Measurements from ENCODE around the gene CELF2.

The CELF2 gene

GRCh38 chr10:11284291-11285085 is 266.8 kb downstream of the CELF2 start:
- DNase-seq, result no peak

DNA sequence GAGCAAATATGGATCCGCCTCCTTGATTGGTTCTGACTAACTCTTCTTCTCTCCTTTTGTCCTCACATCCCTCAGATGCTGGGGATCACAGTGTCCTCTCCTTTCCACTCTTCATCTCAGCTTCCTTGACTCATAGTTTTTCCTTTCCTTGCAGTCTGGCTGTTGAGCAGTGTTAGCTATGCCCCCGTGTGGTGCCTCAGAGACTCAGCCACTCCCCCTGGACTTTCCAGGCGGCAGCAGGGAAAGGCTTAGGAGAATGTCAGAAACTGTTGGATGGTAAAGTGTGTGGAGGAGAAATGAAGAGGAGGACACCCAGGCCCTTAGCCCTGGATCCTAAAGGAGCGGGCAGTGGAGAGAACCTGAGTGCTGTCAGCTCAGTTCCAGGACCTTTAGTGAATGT is 267.5 kb downstream of the CELF2 start:
- DNase-seq, result no peak

- DNase-seq, result no peak
These were observed 268.7 kb downstream of the CELF2 start for GRCh38 chr10:11286261-11286852.

GRCh38 chr10:11288302-11288701 is 270.6 kb downstream of the CELF2 start:
- no peak for DNase-seq

- no peak for DNase-seq
These were observed 272.7 kb downstream of the CELF2 start for GRCh38 chr10:11290156-11290890.

GRCh38 chr10:11292576-11293302 is 275.1 kb downstream of the CELF2 start:
- no peak for DNase-seq

DNA sequence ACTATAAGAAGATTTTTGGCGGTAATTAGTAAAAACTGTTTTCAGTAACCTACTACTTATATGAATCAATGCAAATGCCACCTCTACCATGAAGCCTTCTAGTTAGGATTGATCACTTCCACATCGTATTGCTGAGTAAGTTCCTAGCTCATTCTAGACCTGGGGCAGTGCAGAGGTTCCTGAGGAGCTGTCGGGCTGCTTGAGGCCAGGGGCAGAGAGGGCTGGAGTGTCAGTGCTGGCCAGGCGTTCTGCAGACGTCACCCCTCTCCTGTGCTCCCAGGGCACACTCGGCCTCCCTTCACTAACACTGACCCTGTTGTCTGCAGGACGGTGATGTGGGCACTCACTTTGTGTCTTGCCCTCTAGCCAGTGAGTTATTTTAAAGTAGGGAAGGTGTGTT is 275.7 kb downstream of the CELF2 start:
- no peak for DNase-seq

GRCh38 chr10:11294831-11295450 is 277.3 kb downstream of the CELF2 start:
- no peak for DNase-seq

DNA sequence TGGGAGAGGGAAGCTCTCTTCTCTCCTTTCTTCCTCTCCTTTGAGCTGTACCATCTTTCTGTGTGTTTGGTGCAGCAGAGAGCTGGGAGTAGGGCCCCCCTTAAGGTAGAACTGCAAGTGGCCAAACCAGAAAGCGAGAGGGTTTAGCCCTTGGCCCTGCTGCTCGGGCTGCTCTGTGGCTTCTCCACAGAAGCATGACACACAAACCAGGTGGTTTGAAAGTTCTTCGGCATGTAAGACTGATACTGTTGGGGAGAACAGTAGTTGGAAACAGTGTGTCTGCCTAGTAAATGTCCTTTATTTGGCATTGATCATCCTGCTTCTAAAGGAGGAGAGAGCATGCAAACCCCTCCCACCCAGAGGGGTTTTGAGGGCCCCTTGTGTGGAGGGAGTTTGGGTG is 277.8 kb downstream of the CELF2 start:
- DNase-seq, result no peak

DNA sequence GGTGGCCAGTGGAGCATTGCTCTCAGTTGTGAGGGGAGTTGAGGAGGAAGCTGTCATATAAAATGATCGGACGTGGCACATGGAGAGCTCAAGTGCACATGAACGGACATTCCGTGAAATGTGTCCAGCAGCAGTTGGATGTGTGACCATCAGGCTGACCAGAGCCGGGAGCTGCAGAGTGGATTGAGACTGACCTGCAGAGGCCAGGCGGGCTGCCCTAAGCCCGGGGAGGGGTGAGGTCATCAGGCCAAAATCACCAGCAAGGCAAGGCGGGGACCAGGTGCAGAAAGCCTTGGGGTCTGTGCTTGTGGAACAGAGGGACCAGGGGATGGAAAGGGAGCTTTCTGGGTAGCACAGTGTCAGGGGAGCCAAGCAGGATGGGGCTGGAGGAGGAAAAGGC is 279.5 kb downstream of the CELF2 start:
- DNase-seq, result no peak

- no peak for DNase-seq
These were observed 280.4 kb downstream of the CELF2 start for GRCh38 chr10:11298116-11298515.

DNA sequence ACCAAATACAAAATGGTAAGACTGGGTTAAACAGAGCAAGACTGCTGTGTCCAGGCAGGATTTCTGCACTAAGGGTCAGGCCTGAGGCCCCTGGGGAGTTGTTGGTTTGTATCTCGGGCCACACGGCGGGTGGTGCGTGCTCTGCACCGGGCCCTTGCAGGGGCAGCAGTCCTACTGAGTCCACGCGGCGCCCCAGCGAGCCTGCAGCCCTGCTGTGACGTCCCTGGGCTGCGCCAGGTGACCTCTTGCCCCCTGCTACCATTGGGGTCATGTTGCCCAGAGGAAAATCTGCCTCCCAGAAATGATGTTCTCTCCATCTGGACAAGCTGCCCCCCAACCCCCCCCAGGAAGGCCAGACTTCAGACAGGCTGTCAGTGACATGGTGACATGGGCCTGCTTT is 281.5 kb downstream of the CELF2 start:
- DNase-seq, result no peak

DNA sequence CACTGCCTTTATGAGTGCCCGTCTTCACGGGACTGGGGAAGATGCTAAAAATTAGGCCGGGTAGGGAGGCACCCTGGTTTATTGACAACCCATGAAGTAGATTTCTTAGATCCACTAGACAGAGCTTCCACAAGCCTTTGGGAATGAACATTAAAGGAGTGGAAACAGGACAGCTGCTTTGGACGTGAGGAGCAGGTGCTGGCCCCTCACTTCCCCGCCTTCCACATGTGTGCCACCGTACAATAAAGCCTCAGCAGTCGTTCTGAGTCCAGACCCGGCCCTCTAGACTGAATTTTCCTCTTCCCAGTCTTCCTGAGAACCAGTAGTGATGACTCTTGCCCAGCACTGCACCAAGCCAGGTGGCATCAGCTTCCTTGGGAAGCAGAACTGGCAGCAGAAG is 282.4 kb downstream of the CELF2 start:
- DNase-seq, result no peak

GRCh38 chr10:11300563-11300962 is 282.9 kb downstream of the CELF2 start:
- no peak for DNase-seq

DNA sequence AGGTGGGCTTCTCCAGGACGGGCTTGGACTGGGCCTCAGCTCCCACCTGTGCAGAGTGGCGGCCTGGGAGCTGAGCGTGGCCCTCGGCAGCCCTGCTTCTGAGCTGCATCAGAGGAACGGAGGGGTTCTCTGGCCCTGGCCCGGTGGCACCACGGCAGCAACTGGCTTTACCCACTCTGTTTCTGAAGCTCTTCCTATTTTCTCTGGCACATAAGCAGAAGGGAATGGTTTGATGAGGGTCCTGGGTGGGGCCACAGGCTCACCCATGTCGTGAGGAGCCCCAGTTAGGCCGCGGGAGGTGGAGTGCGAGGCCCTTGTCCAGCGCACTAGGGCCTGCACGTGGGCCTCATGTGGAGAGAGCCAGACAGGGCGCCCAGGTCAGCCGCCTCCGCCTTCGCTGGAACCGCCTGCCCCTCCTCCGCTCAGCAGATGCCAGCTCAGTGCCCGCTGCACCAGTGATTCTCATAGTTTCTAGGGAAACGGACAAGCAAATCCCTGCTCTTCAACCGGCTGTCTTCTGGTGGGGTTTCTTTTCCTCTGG is 284.0 kb downstream of the CELF2 start:
- DNase-seq, result no peak

DNA sequence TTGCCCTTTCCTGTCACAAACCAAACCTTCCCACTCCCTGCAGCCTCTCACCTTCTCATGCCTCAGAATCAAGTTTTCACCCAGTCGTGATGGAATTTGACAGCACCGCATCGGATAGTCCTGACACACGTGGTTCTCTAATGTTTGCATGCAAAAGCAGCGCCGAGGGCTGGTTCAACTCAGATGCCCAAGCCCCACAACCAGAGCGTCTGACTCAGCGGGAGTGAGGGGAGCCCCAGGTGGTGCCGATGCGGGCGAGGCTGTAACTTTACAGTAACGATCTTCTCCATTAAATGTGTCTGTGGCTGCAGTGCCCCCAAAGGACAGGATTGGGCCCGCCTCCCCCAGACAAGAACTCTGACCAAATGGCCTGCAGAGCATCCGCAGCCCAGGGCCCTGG is 284.5 kb downstream of the CELF2 start:
- DNase-seq, result no peak

DNA sequence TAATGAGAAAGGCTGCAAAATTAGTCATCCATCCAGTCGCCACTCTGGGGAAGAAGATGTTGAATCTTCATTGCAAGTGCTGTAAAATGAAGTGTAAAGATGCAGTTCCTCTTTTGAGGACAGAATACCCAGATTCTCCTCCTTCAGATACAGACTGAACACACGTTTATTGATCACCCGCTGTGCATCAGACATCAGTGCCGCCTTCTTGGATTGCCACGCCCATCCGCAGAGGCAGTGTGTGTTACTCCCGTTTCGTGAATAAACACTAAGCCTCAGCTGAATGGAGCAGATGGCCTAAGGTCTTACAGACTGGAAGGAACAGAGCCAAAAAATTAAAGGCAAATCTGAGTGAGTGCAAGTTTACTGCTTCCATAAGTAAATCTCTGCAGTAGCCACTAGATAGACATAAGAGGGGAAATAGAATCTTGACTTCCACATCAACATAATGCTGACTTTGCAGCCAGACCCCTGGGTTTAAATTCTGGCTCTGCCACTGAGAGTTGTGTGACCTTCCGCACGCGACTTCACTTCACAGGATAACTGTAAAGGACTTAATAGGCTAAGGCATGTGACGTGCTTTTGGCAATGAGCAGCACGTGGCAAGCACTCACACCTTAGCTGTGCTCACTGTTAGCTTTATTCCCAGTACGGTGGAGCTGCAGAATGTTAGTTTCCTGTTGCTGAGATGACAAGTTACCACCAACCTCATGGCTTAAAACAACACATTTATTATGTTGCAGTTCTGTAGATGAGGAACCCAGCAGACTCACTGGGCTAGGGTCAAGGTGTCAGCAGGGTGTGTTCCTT is 285.9 kb downstream of the CELF2 start:
- DNase-seq, result no peak

- DNase-seq, result no peak
These were observed 287.4 kb downstream of the CELF2 start for GRCh38 chr10:11304906-11305585.

GRCh38 chr10:11305825-11306593 is 288.3 kb downstream of the CELF2 start:
- DNase-seq, result no peak

DNA sequence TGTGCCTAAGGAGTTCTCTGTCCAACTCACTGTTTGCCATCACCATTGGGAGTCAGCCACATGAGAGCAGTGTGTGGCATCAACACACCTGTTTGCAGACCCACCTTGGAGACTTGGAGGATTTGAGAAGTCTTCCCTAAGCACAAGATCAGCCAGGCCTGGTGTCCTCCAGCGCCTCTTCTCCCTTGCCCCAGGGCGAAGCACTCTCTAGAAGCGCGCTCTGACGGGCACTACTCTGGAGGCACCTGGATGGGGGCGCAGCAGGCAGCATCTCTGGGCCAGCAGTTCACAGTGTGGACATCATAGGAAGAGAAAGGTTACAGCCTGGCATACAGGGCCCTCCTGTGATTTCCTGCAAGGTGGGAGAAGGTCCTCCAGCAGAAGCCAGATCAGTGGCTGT is 289.3 kb downstream of the CELF2 start:
- no peak for DNase-seq
